Astrocyte (in vitro differentiated cells and primary cell): ENCODE results near the gene ELAVL2.

Experiments used
- EZH2 ChIP-seq: IDR thresholded peaks from 2 replicates; pipeline ENCODE4 v1.6.1; 2012; ENCODE audit warnings: mild to moderate bottlenecking, low read length, inconsistent platforms; ENCODE audit not compliant: insufficient read depth
- TF ChIP-seq, protein P1 (sequence below): IDR thresholded peaks from 2 replicates; pipeline ENCODE4 v1.5.1; 2011; ENCODE audit warnings: low read depth, mild to moderate bottlenecking, inconsistent platforms, low read length, moderate library complexity; ENCODE audit not compliant: insufficient read depth

DNA sequence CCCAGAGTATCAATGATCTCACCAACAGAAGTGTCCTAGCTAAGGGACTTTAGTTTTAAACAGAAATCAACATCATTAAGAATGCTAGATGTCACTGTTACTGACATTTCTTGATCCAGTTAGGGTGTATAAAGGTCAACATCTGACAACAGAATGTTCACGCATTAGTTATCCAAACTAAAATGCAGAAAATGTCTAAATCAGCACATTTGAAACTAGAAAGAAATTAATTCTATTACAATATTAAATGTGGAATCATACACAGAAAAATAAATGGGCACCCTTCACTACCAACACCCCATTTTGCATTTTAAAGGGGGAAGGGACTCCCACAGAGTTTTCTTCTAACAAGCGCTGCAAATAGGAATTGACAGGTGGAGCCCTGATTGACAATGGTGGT, 24.5 kb downstream of the ELAVL2 start:
- TF ChIP-seq, protein P1, sequence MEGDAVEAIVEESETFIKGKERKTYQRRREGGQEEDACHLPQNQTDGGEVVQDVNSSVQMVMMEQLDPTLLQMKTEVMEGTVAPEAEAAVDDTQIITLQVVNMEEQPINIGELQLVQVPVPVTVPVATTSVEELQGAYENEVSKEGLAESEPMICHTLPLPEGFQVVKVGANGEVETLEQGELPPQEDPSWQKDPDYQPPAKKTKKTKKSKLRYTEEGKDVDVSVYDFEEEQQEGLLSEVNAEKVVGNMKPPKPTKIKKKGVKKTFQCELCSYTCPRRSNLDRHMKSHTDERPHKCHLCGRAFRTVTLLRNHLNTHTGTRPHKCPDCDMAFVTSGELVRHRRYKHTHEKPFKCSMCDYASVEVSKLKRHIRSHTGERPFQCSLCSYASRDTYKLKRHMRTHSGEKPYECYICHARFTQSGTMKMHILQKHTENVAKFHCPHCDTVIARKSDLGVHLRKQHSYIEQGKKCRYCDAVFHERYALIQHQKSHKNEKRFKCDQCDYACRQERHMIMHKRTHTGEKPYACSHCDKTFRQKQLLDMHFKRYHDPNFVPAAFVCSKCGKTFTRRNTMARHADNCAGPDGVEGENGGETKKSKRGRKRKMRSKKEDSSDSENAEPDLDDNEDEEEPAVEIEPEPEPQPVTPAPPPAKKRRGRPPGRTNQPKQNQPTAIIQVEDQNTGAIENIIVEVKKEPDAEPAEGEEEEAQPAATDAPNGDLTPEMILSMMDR: no peak
- TF ChIP-seq EZH2: no peak
